ENCODE measurements around the gene ARL6IP5. TPM values are rescaled to one million over a fixed set of nuclear protein-coding genes. Genes with fewer than 3 reads are reported as not detected.

The ARL6IP5 gene
- total RNA-seq, 4 donors from 2014 or later = 113 to 153 (median 133) TPM

DNA sequence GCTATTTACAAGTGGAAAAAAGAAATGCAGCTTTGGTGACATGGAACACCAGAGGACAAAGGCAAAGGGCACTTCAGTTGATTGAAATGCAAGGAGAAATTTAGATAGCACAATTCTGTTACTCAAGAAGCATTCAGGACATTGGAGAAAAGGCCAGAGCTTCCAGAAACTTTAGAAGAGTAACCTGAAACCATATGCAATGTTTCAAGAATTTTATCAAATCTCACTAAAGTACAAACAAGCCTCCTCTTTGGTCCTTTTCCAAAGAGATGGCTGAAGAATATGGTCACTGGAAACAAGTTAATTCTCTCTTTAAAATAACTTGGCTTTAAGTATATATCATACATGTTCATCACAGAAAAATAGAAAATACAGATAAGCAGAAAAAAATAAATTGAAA is 52.3 kb downstream of the ARL6IP5 start:
- Histone ChIP-seq H3K36me3 (no peaks in the 10 kb centered on the region), H3K9me3 (no peaks in the 10 kb centered on the region), H3K27me3 (no peaks in the 10 kb centered on the region), H3K4me1 (no peaks in the 10 kb centered on the region), H3K4me3 (no peak overlapping the region), H3K27ac (no peak overlapping the region)
- TF ChIP-seq, protein P1, sequence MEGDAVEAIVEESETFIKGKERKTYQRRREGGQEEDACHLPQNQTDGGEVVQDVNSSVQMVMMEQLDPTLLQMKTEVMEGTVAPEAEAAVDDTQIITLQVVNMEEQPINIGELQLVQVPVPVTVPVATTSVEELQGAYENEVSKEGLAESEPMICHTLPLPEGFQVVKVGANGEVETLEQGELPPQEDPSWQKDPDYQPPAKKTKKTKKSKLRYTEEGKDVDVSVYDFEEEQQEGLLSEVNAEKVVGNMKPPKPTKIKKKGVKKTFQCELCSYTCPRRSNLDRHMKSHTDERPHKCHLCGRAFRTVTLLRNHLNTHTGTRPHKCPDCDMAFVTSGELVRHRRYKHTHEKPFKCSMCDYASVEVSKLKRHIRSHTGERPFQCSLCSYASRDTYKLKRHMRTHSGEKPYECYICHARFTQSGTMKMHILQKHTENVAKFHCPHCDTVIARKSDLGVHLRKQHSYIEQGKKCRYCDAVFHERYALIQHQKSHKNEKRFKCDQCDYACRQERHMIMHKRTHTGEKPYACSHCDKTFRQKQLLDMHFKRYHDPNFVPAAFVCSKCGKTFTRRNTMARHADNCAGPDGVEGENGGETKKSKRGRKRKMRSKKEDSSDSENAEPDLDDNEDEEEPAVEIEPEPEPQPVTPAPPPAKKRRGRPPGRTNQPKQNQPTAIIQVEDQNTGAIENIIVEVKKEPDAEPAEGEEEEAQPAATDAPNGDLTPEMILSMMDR (IDR thresholded peaks at IDR 0.05) = no peak
- TF ChIP-seq EP300 (IDR thresholded peaks at IDR 0.05) = no peak
- no peak for TF ChIP-seq POLR2A (IDR thresholded peaks at IDR 0.05)
- no peak for DNase-seq (ENCODE audit: low spot score in 2 of 2)

DNA sequence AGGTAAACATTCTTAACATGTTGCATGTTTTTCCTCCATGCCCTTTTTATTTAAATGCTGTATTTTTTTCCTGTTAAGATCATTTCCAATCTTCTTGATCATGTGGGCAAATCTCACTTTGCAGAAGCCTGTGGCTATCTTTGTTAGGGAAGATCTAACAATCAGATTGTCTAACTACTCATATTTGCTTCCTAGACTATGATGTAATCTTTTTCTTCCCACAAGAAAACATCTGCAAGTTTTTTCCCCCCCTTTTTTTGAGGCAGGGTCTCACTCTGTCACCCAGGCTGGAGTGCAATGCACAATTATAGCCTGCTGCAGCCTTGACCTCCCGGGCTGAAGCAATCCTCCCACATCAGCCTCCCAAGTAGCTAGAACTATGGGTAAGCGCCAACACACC is 52.7 kb downstream of the ARL6IP5 start:
- no peak for TF ChIP-seq EP300 (IDR thresholded peaks at IDR 0.05)
- TF ChIP-seq, protein P1 (IDR thresholded peaks at IDR 0.05) = no peak
- TF ChIP-seq POLR2A (IDR thresholded peaks at IDR 0.05) = no peak
- 83 to 95% methylated on average over 2 of the region's 2 CpGs for WGBS, 2 donors
- no peaks in the 10 kb centered on the region for H3K4me1 ChIP-seq

DNA sequence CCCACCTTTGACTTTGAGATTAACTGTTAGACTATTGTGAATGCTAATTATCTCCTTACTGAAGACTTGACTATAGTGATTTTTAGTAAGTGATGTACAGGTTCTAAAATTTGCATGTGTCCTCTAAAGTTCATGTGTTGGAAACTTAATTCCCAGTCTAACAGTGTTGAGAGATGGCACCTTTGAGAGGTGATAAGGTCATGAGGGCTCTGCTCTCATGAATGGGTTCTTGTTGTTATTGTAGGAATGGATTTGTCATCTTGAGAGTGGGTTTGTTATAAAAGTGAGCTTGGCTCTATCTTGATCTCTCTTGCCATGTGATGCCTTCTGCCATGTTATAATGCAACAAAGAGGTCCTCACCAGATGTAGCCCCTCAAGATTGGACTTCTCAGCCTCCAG is 56.6 kb downstream of the ARL6IP5 start:
- TF ChIP-seq EP300 (IDR thresholded peaks at IDR 0.05) (no peak), POLR2A (IDR thresholded peaks at IDR 0.05) (no peak)
- TF ChIP-seq, protein P1 (IDR thresholded peaks at IDR 0.05) = no peak
- Histone ChIP-seq H3K4me3 (no peak overlapping the region), H3K36me3 (no peaks in the 10 kb centered on the region), H3K4me1 (no peaks in the 10 kb centered on the region), H3K27me3 (no peaks in the 10 kb centered on the region), H3K27ac (no peak overlapping the region), H3K9me3 (no peaks in the 10 kb centered on the region)
- no peak for DNase-seq (ENCODE audit: low spot score in 2 of 2)

More for the DNA sequence above, 52.7 kb downstream of the ARL6IP5 start:
- H3K27ac ChIP-seq = no peak overlapping the region
- H3K4me3 ChIP-seq = no peak overlapping the region
- DNase-seq (ENCODE audit: low spot score in 2 of 2) = no peak
- H3K36me3 ChIP-seq = no peaks in the 10 kb centered on the region
- H3K27me3 ChIP-seq = no peaks in the 10 kb centered on the region
- no peaks in the 10 kb centered on the region for H3K9me3 ChIP-seq

DNA sequence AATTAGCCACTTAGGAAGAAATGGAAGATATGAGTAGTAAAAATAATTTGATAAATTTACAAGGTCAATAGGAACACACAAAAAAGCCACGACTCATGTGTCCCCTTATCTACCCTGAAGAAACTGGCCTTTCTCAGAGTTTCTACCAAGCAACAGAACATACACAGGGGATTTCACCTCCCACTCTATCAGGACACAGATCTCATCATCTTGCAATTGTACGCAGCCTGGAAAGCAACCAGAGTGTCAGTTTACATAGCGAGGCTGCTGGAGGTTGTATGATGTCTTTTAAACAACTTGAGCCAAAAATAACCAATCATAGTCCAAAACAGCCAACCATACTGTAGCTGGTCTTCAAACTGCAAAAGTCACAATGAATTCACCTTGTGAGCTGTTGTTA is 57.4 kb downstream of the ARL6IP5 start:
- Histone ChIP-seq H3K9me3 (no peaks in the 10 kb centered on the region), H3K4me1 (no peaks in the 10 kb centered on the region), H3K27me3 (no peaks in the 10 kb centered on the region), H3K36me3 (no peaks in the 10 kb centered on the region), H3K27ac (no peak overlapping the region), H3K4me3 (no peak overlapping the region)
- TF ChIP-seq POLR2A (IDR thresholded peaks at IDR 0.05) (no peak), EP300 (IDR thresholded peaks at IDR 0.05) (no peak)
- TF ChIP-seq, protein P1 (IDR thresholded peaks at IDR 0.05) = no peak
- no peak for DNase-seq (ENCODE audit: low spot score in 2 of 2)
- WGBS, 2 donors = 47 to 49% methylated on average over 3 of the region's 3 CpGs

DNA sequence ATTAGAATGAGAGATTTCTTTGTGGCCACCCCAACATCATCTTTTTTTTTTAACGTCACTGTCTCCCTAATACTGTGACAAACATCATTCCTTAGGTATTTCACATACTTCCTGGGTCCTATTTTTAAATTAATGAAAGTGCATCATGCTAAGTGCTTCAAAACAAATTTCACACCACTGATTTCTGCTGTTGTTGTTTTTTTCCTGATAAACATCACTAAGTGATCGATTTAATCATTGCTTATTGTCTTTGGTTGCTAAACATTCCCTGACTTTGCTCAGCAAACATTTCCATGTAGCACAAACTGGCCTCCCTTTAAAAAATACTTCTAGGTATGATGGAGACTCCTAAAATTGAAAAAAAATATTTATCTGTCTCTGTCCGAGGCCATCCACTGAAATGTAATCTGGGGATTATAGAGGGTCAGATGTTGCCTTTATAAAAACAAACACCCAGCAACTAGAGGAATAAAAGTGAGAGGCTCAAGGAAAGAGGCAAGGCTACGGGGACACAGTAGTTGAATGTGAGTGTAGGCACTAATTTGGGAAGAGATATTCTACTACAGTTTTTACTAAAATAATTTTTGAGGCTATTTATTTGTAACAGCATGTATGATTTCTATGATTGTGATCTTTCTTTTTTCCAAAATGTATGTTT is 58.2 kb downstream of the ARL6IP5 start:
- TF ChIP-seq EP300 (IDR thresholded peaks at IDR 0.05) = no peak
- TF ChIP-seq POLR2A (IDR thresholded peaks at IDR 0.05) = no peak
- TF ChIP-seq, protein P1 (IDR thresholded peaks at IDR 0.05) = no peak
- H3K27ac ChIP-seq = no peak overlapping the region
- no peak overlapping the region for H3K4me3 ChIP-seq
- DNase-seq (ENCODE audit: low spot score in 2 of 2) = no peak
- H3K4me1 ChIP-seq = no peaks in the 10 kb centered on the region
- H3K9me3 ChIP-seq = no peaks in the 10 kb centered on the region
- 72 to 82% methylated on average over 4 of the region's 4 CpGs for WGBS, 2 donors
- H3K36me3 ChIP-seq = no peaks in the 10 kb centered on the region
- no peaks in the 10 kb centered on the region for H3K27me3 ChIP-seq

All from tibial nerve (tissue), 4 donors.